B cell (primary cell): Measurements from ENCODE around the gene FGF11.

Experiments used
- EZH2 ChIP-seq: IDR thresholded peaks from 2 replicates; pipeline ENCODE4 v1.6.1; 2012; ENCODE audit warnings: borderline replicate concordance, low read depth, mild to moderate bottlenecking, moderate library complexity, low read length; ENCODE audit not compliant: insufficient read depth, poor library complexity, severe bottlenecking
- TF ChIP-seq, protein P1 (sequence below): fragments of 200-600 bp; IDR thresholded peaks from one replicate; pipeline ENCODE4 v1.8.0; 2022; ENCODE audit warnings: antibody characterized with exemption, mild to moderate bottlenecking

DNA sequence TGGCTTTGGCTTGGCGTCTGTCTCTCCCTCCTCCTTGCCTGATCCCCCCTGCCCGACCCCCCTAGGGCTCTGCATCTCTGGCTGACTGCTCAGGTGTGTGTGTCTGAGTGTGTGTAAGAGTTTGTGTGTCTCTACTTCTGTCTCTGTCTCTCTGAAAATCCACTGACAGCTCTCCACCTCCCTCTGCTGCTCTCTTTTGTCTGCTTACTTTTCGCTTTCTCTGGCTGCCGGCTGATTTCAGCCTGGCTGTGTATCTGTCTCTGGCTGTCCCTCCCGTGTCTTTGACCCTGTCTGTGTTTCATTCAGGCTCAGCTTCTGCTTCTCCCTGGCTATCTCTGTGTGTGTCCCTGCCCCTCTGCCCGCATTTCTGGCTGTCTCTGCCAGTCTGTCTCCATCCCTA lies 23.0 kb upstream of the FGF11 start:
- TF ChIP-seq, protein P1, sequence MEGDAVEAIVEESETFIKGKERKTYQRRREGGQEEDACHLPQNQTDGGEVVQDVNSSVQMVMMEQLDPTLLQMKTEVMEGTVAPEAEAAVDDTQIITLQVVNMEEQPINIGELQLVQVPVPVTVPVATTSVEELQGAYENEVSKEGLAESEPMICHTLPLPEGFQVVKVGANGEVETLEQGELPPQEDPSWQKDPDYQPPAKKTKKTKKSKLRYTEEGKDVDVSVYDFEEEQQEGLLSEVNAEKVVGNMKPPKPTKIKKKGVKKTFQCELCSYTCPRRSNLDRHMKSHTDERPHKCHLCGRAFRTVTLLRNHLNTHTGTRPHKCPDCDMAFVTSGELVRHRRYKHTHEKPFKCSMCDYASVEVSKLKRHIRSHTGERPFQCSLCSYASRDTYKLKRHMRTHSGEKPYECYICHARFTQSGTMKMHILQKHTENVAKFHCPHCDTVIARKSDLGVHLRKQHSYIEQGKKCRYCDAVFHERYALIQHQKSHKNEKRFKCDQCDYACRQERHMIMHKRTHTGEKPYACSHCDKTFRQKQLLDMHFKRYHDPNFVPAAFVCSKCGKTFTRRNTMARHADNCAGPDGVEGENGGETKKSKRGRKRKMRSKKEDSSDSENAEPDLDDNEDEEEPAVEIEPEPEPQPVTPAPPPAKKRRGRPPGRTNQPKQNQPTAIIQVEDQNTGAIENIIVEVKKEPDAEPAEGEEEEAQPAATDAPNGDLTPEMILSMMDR, result no peak
- TF ChIP-seq EZH2, result no peak
